OCI-LY7 (cell line): ENCODE measurements around the gene ARAP1. TPM values are rescaled to one million over a fixed set of nuclear protein-coding genes. Genes with fewer than 3 reads are reported as not detected.

Experiments used
- BruUV-seq: library from RNA; stranded (reverse); fragments of 400-500 nt; replicated peaks from 2 replicates; lab custom pipeline; 2021; lab: Mats Ljungman, UMichigan
- CTCF ChIA-PET: fragments of 300-600 bp; sonication (Branson Sonifier 250); formaldehyde crosslinking; loops from one replicate; lab custom pipeline; 2022; ENCODE audit warnings: antibody characterized with exemption; ENCODE audit not compliant: unreplicated experiment; lab: Charles Lee
- POLR2A ChIA-PET: fragments of 300-600 bp; sonication (Branson Sonifier 250); formaldehyde crosslinking; loops from one replicate; lab custom pipeline; 2022; ENCODE audit warnings: antibody characterized with exemption; lab: Charles Lee
- DNase-seq: peaks from one replicate; pipeline ENCODE4 v3.0.0-alpha.2; 2015; ENCODE audit warnings: low spot score
- H2AFZ ChIP-seq: fragments of 200-600 bp; sonication (generic), shearing (Covaris generic); 2 replicates; pipeline ENCODE4 v1.6.1; 2014; ENCODE audit warnings: mild to moderate bottlenecking, antibody characterized with exemption, low read length, moderate library complexity
- H3K27ac ChIP-seq: fragments of 200-600 bp; sonication (generic); 2 replicates; pipeline ENCODE4 v1.5.1; 2014; ENCODE audit warnings: mixed run types, low read depth, mild to moderate bottlenecking, moderate library complexity, low read length, inconsistent platforms; ENCODE audit not compliant: poor library complexity, severe bottlenecking
- H3K36me3 ChIP-seq: fragments of 200-600 bp; sonication (generic); 2 replicates; pipeline ENCODE4 v1.6.1; 2014; ENCODE audit warnings: mild to moderate bottlenecking, antibody characterized with exemption, low read length, moderate library complexity, mixed read lengths; ENCODE audit not compliant: insufficient read depth
- H3K4me1 ChIP-seq: fragments of 200-600 bp; sonication (generic); 2 replicates; pipeline ENCODE4 v1.5.1; 2014; ENCODE audit warnings: mild to moderate bottlenecking, low read length; ENCODE audit not compliant: insufficient read depth, poor library complexity, severe bottlenecking
- H3K4me2 ChIP-seq: fragments of 200-600 bp; sonication (generic); 2 replicates; pipeline ENCODE4 v1.6.1; 2014; ENCODE audit warnings: mild to moderate bottlenecking, low read length
- H3K4me3 ChIP-seq: fragments of 200-600 bp; sonication (generic); 2 replicates; pipeline ENCODE4 v1.5.1; 2014; ENCODE audit warnings: mild to moderate bottlenecking, low read depth, low read length; ENCODE audit not compliant: poor library complexity, severe bottlenecking
- H3K79me2 ChIP-seq: fragments of 200-600 bp; sonication (generic); 2 replicates; pipeline ENCODE4 v1.6.1; 2016; ENCODE audit warnings: low read depth, mild to moderate bottlenecking, low read length, moderate library complexity, mixed read lengths; ENCODE audit not compliant: insufficient read depth
- H3K9me2 ChIP-seq: fragments of 200-600 bp; sonication (generic); 2 replicates; pipeline ENCODE4 v1.6.1; 2016; ENCODE audit warnings: mild to moderate bottlenecking, low read length, mixed read lengths; ENCODE audit not compliant: insufficient read depth
- H3K9me3 ChIP-seq: fragments of 200-600 bp; sonication (generic); 2 replicates; pipeline ENCODE4 v1.6.1; 2014; ENCODE audit warnings: mild to moderate bottlenecking, mixed run types, low read length, mixed read lengths
- H4K20me1 ChIP-seq: fragments of 200-600 bp; sonication (generic); 2 replicates; pipeline ENCODE4 v1.6.1; 2014; ENCODE audit warnings: mild to moderate bottlenecking, antibody characterized with exemption, low read length, moderate library complexity, mixed read lengths; ENCODE audit not compliant: insufficient read depth
- CTCF ChIP-seq: fragments of 200-600 bp; sonication (generic); conservative IDR thresholded peaks from 2 replicates; pipeline ENCODE4 v1.5.1; 2014; ENCODE audit warnings: mild to moderate bottlenecking, antibody characterized with exemption, low read length, moderate library complexity, mixed read lengths
- EZH2phosphoT487 ChIP-seq: fragments of 200-600 bp; sonication (generic); IDR thresholded peaks from 2 replicates; pipeline ENCODE4 v1.6.1; 2018; ENCODE audit warnings: low read depth, borderline replicate concordance, mild to moderate bottlenecking, mixed run types, antibody characterized with exemption, low read length, moderate library complexity, mixed read lengths
- intact Hi-C: fragments of 100-400 bp; cut with micrococcal nuclease; formaldehyde crosslinking; loops from one replicate; pipeline ENCODE4 v1.10.0; 2022; ENCODE audit not compliant: unreplicated experiment
- total RNA-seq, 2 experiments: library from RNA; depleted of rRNA in 1 of 2; stranded (reverse); fragments of >200 nt in 1 of 2; shearing (Covaris generic) in 1 of 2; gene quantifications; 2 replicates each; pipeline ENCODE4 v1.2.3, GENCODE V29; 2014 to 2022

Gene ARAP1
- total RNA-seq, 2 experiments from 2014 or later: 65.6 to 106 TPM

- Histone ChIP-seq H2AFZ (peak overlapping the region; percentile 4; the same call in 1 of the 2 replicates), H3K4me1 (peaks cover 13% of the 10 kb centered on the region), H3K9me2 (no peaks in the 10 kb centered on the region), H4K20me1 (no peaks in the 10 kb centered on the region), H3K4me2 (peak overlapping the region; percentile 64), H3K79me2 (no peaks in the 10 kb centered on the region), H3K9me3 (no peaks in the 10 kb centered on the region), H3K27ac (no peak overlapping the region), H3K36me3 (no peaks in the 10 kb centered on the region), H3K4me3 (peak overlapping the region; percentile 59)
- intact Hi-C loops: no loop called here
- no TSS peak for BruUV-seq
- POLR2A ChIA-PET: interaction anchor here (0.9 to 1.3 kb wide), 2 partner anchors 11 to 33 kb away, joined by 7 to 8 read pairs; partner anchors contain the start of gene STARD10
- CTCF ChIA-PET: no interaction called here
- peak; percentile 18 for DNase-seq
- no peak for TF ChIP-seq CTCF
- TF ChIP-seq EZH2phosphoT487: no peak
Measured at GRCh38 chr11:72782081-72782920, 30.1 kb upstream of the ARAP1 start.

- intact Hi-C loops: no loop called here
Measured at GRCh38 chr11:72781313-72782080, 29.3 kb upstream of the ARAP1 start.

More at GRCh38 chr11:72781313-72782080, 29.3 kb upstream of the ARAP1 start:
- Histone ChIP-seq H3K4me3 (peak overlapping the region; percentile 59), H3K9me3 (no peaks in the 10 kb centered on the region), H3K9me2 (no peaks in the 10 kb centered on the region), H3K79me2 (no peaks in the 10 kb centered on the region), H2AFZ (peak overlapping the region; percentile 4; the same call in 1 of the 2 replicates), H3K36me3 (no peaks in the 10 kb centered on the region), H3K4me1 (peaks cover 10% of the 10 kb centered on the region), H4K20me1 (no peaks in the 10 kb centered on the region), H3K4me2 (peak overlapping the region; percentile 66), H3K27ac (no peak overlapping the region)
- ChIA-PET CTCF (no interaction called here), POLR2A (no interaction called here)
- BruUV-seq: no TSS peak
- no peak for TF ChIP-seq EZH2phosphoT487
- TF ChIP-seq CTCF: no peak
- peak; percentile 50 for DNase-seq
